AG04450 (cell line): ENCODE data around the gene RPP14. TPM values are rescaled to one million over a fixed set of nuclear protein-coding genes. Genes with fewer than 3 reads are reported as not detected.

Experiments
- CTCF ChIA-PET: fragments of 300-600, 350-600 bp; formaldehyde crosslinking; extraction: SDS; loops from one replicate; lab custom pipeline; 2022; ENCODE audit warnings: antibody characterized with exemption, inconsistent platforms; lab: Charles Lee
- POLR2A ChIA-PET: fragments of 350-600 bp; formaldehyde crosslinking; extraction: SDS; loops from one replicate; lab custom pipeline; 2021; ENCODE audit warnings: antibody characterized with exemption, inconsistent platforms; lab: Yijun Ruan, JAX
- DNase-seq: peaks from one replicate; pipeline ENCODE4 v3.0.0-alpha.2; 2011; ENCODE audit warnings: low read depth, low spot score
- H3K27ac ChIP-seq: one replicate; pipeline ENCODE4 v1.5.1; 2012; ENCODE audit warnings: low read depth, low read length, control low read depth
- H3K27me3 ChIP-seq: one replicate; pipeline ENCODE4 v1.6.0; 2012; ENCODE audit warnings: low read length; ENCODE audit not compliant: control insufficient read depth, insufficient read depth
- H3K4me3 ChIP-seq: 2 replicates; pipeline ENCODE4 v1.5.1; 2011; ENCODE audit warnings: mild to moderate bottlenecking, low read depth, low read length, control low read depth
- H3K9me3 ChIP-seq: 2 replicates; pipeline ENCODE4 v1.5.1; 2012; ENCODE audit warnings: low read length; ENCODE audit not compliant: control insufficient read depth, insufficient read depth
- CTCF ChIP-seq: IDR thresholded peaks from 2 replicates; pipeline ENCODE4 v1.5.1; 2011; ENCODE audit warnings: low read depth, low read length, control low read depth, inconsistent platforms
- polyA plus RNA-seq: library from polyadenylated mRNA; depleted of rRNA; stranded (reverse); fragments of >200 nt; gene quantifications from 2 replicates; pipeline ENCODE4 v1.2.3, GENCODE V29; 2011

Gene RPP14
- polyA plus RNA-seq, 1 experiment = 18.5 TPM

- ChIA-PET POLR2A (no interaction called here), CTCF (interaction anchor here (0.8 kb wide), 1 partner anchor 44 kb away, joined by 3 read pairs; no protein-coding TSS in a partner anchor)
- no peak overlapping the region for H3K27ac ChIP-seq
- no peak overlapping the region for H3K4me3 ChIP-seq
- no peak for DNase-seq
- H3K27me3 ChIP-seq = no peaks in the 10 kb centered on the region
- no peaks in the 10 kb centered on the region for H3K9me3 ChIP-seq
- TF ChIP-seq CTCF = no peak
Observed at GRCh38 chr3:58342676-58343075, 36.6 kb downstream of the RPP14 start.

- Histone ChIP-seq H3K4me3 (no peak overlapping the region), H3K9me3 (no peaks in the 10 kb centered on the region), H3K27me3 (no peaks in the 10 kb centered on the region), H3K27ac (no peak overlapping the region)
- ChIA-PET CTCF (no interaction called here), POLR2A (interaction anchor here (1.2 kb wide), 1 partner anchor 10 kb away, joined by 3 read pairs; no protein-coding TSS in a partner anchor)
- TF ChIP-seq CTCF = no peak
- no peak for DNase-seq
Observed at GRCh38 chr3:58345457-58345856, 39.4 kb downstream of the RPP14 start.

GRCh38 chr3:58346368-58346767, 40.3 kb downstream of the RPP14 start:
- CTCF ChIA-PET = no interaction called here

GRCh38 chr3:58347984-58348383, 41.9 kb downstream of the RPP14 start:
- CTCF ChIA-PET = interaction anchor here (4.9 kb wide), 1 partner anchor 41 kb away, joined by 24 read pairs; the partner anchor contains the start of genes HTD2 and RPP14
- TF ChIP-seq CTCF = no peak
- Histone ChIP-seq H3K27me3 (no peaks in the 10 kb centered on the region), H3K9me3 (no peaks in the 10 kb centered on the region), H3K4me3 (no peak overlapping the region), H3K27ac (no peak overlapping the region)
- POLR2A ChIA-PET = no interaction called here
- DNase-seq = no peak

More at GRCh38 chr3:58346368-58346767, 40.3 kb downstream of the RPP14 start:
- no peak for DNase-seq
- no peaks in the 10 kb centered on the region for H3K27me3 ChIP-seq
- no peak overlapping the region for H3K4me3 ChIP-seq
- no peak overlapping the region for H3K27ac ChIP-seq
- no peak for TF ChIP-seq CTCF
- H3K9me3 ChIP-seq = no peaks in the 10 kb centered on the region
- POLR2A ChIA-PET = interaction anchor here (1.2 kb wide), 1 partner anchor 11 kb away, joined by 3 read pairs; no protein-coding TSS in a partner anchor

GRCh38 chr3:58349792-58350626, 44.0 kb downstream of the RPP14 start:
- H3K27me3 ChIP-seq = no peaks in the 10 kb centered on the region
- TF ChIP-seq CTCF = no peak
- H3K27ac ChIP-seq = no peak overlapping the region
- POLR2A ChIA-PET = interaction anchor here (1.0 kb wide), 1 partner anchor 39 kb away, joined by 3 read pairs; no protein-coding TSS in a partner anchor
- CTCF ChIA-PET = interaction anchor here (0.9 to 4.9 kb wide), 3 partner anchors 9 to 65 kb away, joined by 3 to 24 read pairs (median 4); partner anchors contain the start of genes HTD2 and RPP14
- no peak for DNase-seq
- no peaks in the 10 kb centered on the region for H3K9me3 ChIP-seq
- no peak overlapping the region for H3K4me3 ChIP-seq
